Naive thymus-derived CD4-positive, alpha-beta T cell (primary cell): ENCODE data around the gene MOV10. TPM values are rescaled to one million over a fixed set of nuclear protein-coding genes. Genes with fewer than 3 reads are reported as not detected.
A peak's percentile ranks its signal among the peaks of the same experiment; 100 is the strongest.

Source experiments
- ATAC-seq: fragments of 150-1000 bp; cut with Tn5 transposase; 2 replicates; pipeline ENCODE4 v1.10.0; 2021; ENCODE audit warnings: mild to moderate bottlenecking, moderate library complexity
- CTCF ChIA-PET: fragments of 350-600 bp; sonication (Branson Sonifier 250); formaldehyde crosslinking; loops from one replicate; lab custom pipeline; 2021; ENCODE audit warnings: antibody characterized with exemption; lab: Charles Lee
- POLR2A ChIA-PET: fragments of 350-600 bp; sonication (Branson Sonifier 250); formaldehyde crosslinking; loops from one replicate; lab custom pipeline; 2021; ENCODE audit warnings: antibody characterized with exemption, inconsistent platforms; lab: Charles Lee
- DNase-seq, 9 donors: peaks; one replicate each; pipeline versions ENCODE4 v3.0.0 to v3.0.0-alpha.2; 2020 to 2022; ENCODE audit warnings: mixed read lengths in 1 of 9
- H3K27ac ChIP-seq: one replicate; pipeline ENCODE4 v1.7.0; 2013; ENCODE audit warnings: mild to moderate bottlenecking, low read depth, low read length, moderate library complexity
- H3K27me3 ChIP-seq, 2 donors: one replicate each; pipeline ENCODE4 v1.7.0; 2013; ENCODE audit warnings: low read length in 2 of 2, mild to moderate bottlenecking in 2 of 2, moderate library complexity in 2 of 2; ENCODE audit not compliant: control insufficient read depth in 2 of 2, insufficient read depth in 2 of 2
- H3K36me3 ChIP-seq, 3 experiments: 1 replicate in 2 of 3; 2 replicates in 1 of 3; pipeline ENCODE4 v1.7.0; 2013; ENCODE audit warnings: low read length in 3 of 3, mild to moderate bottlenecking in 3 of 3, moderate library complexity in 1 of 3; ENCODE audit not compliant: insufficient read depth in 3 of 3, control insufficient read depth in 2 of 3
- H3K4me1 ChIP-seq, 2 donors: one replicate each; pipeline ENCODE4 v1.7.0; 2013; ENCODE audit warnings: low read length in 2 of 2, mild to moderate bottlenecking in 2 of 2, moderate library complexity in 1 of 2; ENCODE audit not compliant: control insufficient read depth in 2 of 2, insufficient read depth in 2 of 2
- H3K4me3 ChIP-seq: 2 replicates; pipeline ENCODE4 v1.7.0; 2013; ENCODE audit warnings: mild to moderate bottlenecking, low read length
- H3K9me3 ChIP-seq, 3 experiments: 1 replicate in 2 of 3; 2 replicates in 1 of 3; pipeline ENCODE4 v1.7.0; 2013; ENCODE audit warnings: low read length in 3 of 3; ENCODE audit not compliant: control insufficient read depth in 2 of 3
- H3K27ac Mint-ChIP-seq, 9 donors: one replicate each; pipeline ENCODE4 v1.8.0; 2020 to 2022; ENCODE audit warnings: mixed read lengths in 9 of 9, mild to moderate bottlenecking in 8 of 9, moderate library complexity in 5 of 9, inconsistent platforms in 2 of 9
- H3K27me3 Mint-ChIP-seq, 5 donors: one replicate each; pipeline ENCODE4 v1.8.0; 2021 to 2022; ENCODE audit warnings: mixed read lengths in 5 of 5, mild to moderate bottlenecking in 1 of 5
- H3K36me3 Mint-ChIP-seq, 5 donors: one replicate each; pipeline ENCODE4 v1.8.0; 2020 to 2022; ENCODE audit warnings: mixed read lengths in 5 of 5, mild to moderate bottlenecking in 3 of 5, inconsistent platforms in 1 of 5
- H3K4me1 Mint-ChIP-seq, 7 donors: one replicate each; pipeline ENCODE4 v1.8.0; 2020 to 2022; ENCODE audit warnings: mixed read lengths in 7 of 7, mild to moderate bottlenecking in 3 of 7, inconsistent platforms in 1 of 7
- H3K4me3 Mint-ChIP-seq, 10 donors: one replicate each; pipeline ENCODE4 v1.8.0; 2020 to 2022; ENCODE audit warnings: mild to moderate bottlenecking in 10 of 10, mixed read lengths in 10 of 10, moderate library complexity in 6 of 10, inconsistent platforms in 2 of 10
- H3K9me3 Mint-ChIP-seq, 11 donors: one replicate each; pipeline ENCODE4 v1.8.0; 2020 to 2022; ENCODE audit warnings: mixed read lengths in 11 of 11, mild to moderate bottlenecking in 4 of 11, inconsistent platforms in 1 of 11, moderate library complexity in 1 of 11
- intact Hi-C, 2 donors: fragments of 100-400 bp; cut with micrococcal nuclease; formaldehyde crosslinking; loops; one replicate each; pipeline ENCODE4 v1.15.1; 2023
- polyA plus RNA-seq, 2 donors: library from polyadenylated mRNA; unstranded; fragments of 300-500 nt; fragmentation: Illumina TruSeq; gene quantifications; one replicate each; pipeline ENCODE4 v1.2.3, GENCODE V29; 2021
- total RNA-seq, 6 experiments: library from RNA in 5 of 6; stranded (reverse) in 5 of 6; gene quantifications; 1 replicate in 5 of 6; 2 replicates in 1 of 6; pipeline ENCODE4 v1.2.3 and lab custom pipeline; 2021 to 2026

MOV10 gene
- total and polyA plus RNA-seq, 7 experiments from 2014 or later, result 26.1 to 126 (median 87.1) TPM

DNA sequence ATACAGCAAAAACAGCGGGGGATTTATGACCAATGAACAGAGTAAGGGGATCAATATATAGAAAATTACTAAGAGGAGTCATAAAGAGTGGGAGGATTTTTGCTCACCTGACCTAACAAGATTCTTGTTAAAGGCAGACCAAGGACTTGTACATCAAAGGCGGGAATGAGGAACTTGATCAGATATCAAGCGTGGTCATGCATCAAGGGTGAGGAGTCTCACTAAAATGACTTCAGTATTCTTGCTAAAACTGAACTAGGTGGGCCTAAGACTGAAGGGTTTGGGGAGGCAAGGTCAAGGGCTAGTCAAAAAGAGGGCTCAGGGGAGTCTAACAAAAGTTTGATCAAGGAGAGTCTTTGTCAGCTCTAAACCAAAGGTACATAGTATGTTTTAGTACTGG, 2.1 kb downstream of the MOV10 start:
- ChIA-PET CTCF (interaction anchor here (0.6 to 1.8 kb wide), 2 partner anchors 39 to 141 kb away, joined by 3 to 4 read pairs; no protein-coding TSS in a partner anchor), POLR2A (interaction anchor here (1.9 to 5.6 kb wide), 2 partner anchors 39 to 59 kb away, joined by 7 to 76 read pairs; partner anchors contain the start of genes CAPZA1, PPM1J and ST7L)
- Histone ChIP-seq H3K4me3 (no peak overlapping the region), H3K36me3 (peaks cover 0 to 8% (median 2%) of the 10 kb centered on the region in 3 experiments), H3K27ac (no peak overlapping the region), H3K27me3 (no peaks in the 10 kb centered on the region), H3K4me1 (peaks cover 17 to 19% of the 10 kb centered on the region in 2 donors), H3K9me3 (no peaks in the 10 kb centered on the region)
- intact Hi-C loops, result loop anchor here (10.0 kb wide), 2 partner anchors 172 to 282 kb away; partner anchors contain the start of genes WNT2B (in 2 of the 2) and CTTNBP2NL (in 1 of the 2)
- peaks cover 0 to 37% (median 13%) of the 10 kb centered on the region in 5 donors for H3K36me3 Mint-ChIP-seq
- peaks cover 0 to 3% (median 0%) of the 10 kb centered on the region in 11 donors for H3K9me3 Mint-ChIP-seq
- H3K27me3 Mint-ChIP-seq, result no peaks in the 10 kb centered on the region
- DNase-seq (no peak), ATAC-seq (no peak)
- H3K4me3 Mint-ChIP-seq, result peak overlapping the region; percentile 83 to 99 (median 86)
- H3K27ac Mint-ChIP-seq, result peak overlapping the region in 8 of 9 donors; percentile 19 to 86 (median 60)
- H3K4me1 Mint-ChIP-seq, result peaks cover 38 to 64% (median 60%) of the 10 kb centered on the region in 7 donors

- ChIA-PET CTCF (interaction anchor here (0.8 kb wide), 2 partner anchors 27 to 43 kb away, joined by 3 read pairs; no protein-coding TSS in a partner anchor), POLR2A (no interaction called here)
- ATAC-seq, result no peak
- H3K27me3 ChIP-seq, result no peaks in the 10 kb centered on the region
- H3K9me3 Mint-ChIP-seq, result peaks cover 0 to 3% (median 0%) of the 10 kb centered on the region in 11 donors
- H3K27ac ChIP-seq, result no peak overlapping the region
- intact Hi-C loops, result loop anchor here (10.0 kb wide), 2 partner anchors 173 to 283 kb away; partner anchors contain the start of genes WNT2B (in 2 of the 2) and CTTNBP2NL (in 1 of the 2)
- peaks cover 38 to 64% (median 62%) of the 10 kb centered on the region in 7 donors for H3K4me1 Mint-ChIP-seq
- H3K27me3 Mint-ChIP-seq, result no peaks in the 10 kb centered on the region
- no peaks in the 10 kb centered on the region for H3K9me3 ChIP-seq
- H3K27ac Mint-ChIP-seq, result peak overlapping the region in 1 of 9 donors; percentile 34
- no peak overlapping the region for H3K4me3 ChIP-seq
- H3K4me3 Mint-ChIP-seq, result peak overlapping the region in 1 of 10 donors; percentile 31
- H3K4me1 ChIP-seq, result peaks cover 17 to 19% of the 10 kb centered on the region in 2 donors
- H3K36me3 ChIP-seq, result peaks cover 0 to 8% (median 0%) of the 10 kb centered on the region in 3 experiments
- DNase-seq, result no peak
- peaks cover 0 to 38% (median 17%) of the 10 kb centered on the region in 5 donors for H3K36me3 Mint-ChIP-seq
Measured at GRCh38 chr1:112677501-112677900, 3.0 kb downstream of the MOV10 start.

- no peak overlapping the region for H3K4me3 Mint-ChIP-seq
- ChIA-PET POLR2A (interaction anchor here (0.5 kb wide), 1 partner anchor 18 kb away, joined by 3 read pairs; no protein-coding TSS in a partner anchor), CTCF (no interaction called here)
- Histone ChIP-seq H3K4me3 (no peak overlapping the region), H3K36me3 (peaks cover 0 to 8% (median 0%) of the 10 kb centered on the region in 3 experiments), H3K27ac (no peak overlapping the region), H3K27me3 (no peaks in the 10 kb centered on the region), H3K9me3 (no peaks in the 10 kb centered on the region), H3K4me1 (peaks cover 16 to 17% of the 10 kb centered on the region in 2 donors)
- H3K9me3 Mint-ChIP-seq, result peaks cover 0 to 3% (median 0%) of the 10 kb centered on the region in 11 donors
- DNase-seq (no peak), ATAC-seq (no peak)
- H3K4me1 Mint-ChIP-seq, result peaks cover 32 to 56% (median 52%) of the 10 kb centered on the region in 7 donors
- no peaks in the 10 kb centered on the region for H3K27me3 Mint-ChIP-seq
- intact Hi-C loops, result loop anchor here (10.0 kb wide), 2 partner anchors 174 to 284 kb away; partner anchors contain the start of genes WNT2B (in 2 of the 2) and CTTNBP2NL (in 1 of the 2)
- peaks cover 0 to 39% (median 18%) of the 10 kb centered on the region in 5 donors for H3K36me3 Mint-ChIP-seq
- peak overlapping the region in 3 of 9 donors; percentile 8 to 63 (median 14) for H3K27ac Mint-ChIP-seq
Measured at GRCh38 chr1:112678605-112679004, 4.1 kb downstream of the MOV10 start.

DNA sequence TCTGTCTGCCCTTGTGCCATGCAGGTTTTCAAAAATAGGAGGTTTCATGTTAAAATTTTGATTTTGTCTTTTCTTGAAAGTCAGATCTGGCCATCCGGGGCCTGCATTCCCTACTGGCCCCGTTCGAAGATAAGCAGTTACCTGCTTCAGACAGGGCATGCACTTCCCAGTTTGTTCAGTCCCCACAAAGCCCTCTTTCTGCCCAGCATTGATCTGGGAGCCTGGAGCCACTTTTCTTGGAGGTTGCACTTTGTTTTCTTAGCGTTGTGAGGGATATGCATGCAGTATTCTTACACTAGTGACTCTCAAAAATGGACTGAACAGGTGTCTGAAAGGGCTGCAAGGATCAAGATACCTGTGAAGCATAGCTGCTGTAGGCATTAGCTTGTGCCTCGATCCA, 11.5 kb downstream of the MOV10 start:
- CTCF ChIA-PET, result interaction anchor here (0.6 kb wide), 1 partner anchor 1573 kb away, joined by 3 read pairs; no protein-coding TSS in a partner anchor
- Histone ChIP-seq H3K4me3 (no peak overlapping the region), H3K27ac (no peak overlapping the region), H3K36me3 (peaks cover 0 to 37% (median 5%) of the 10 kb centered on the region in 3 experiments), H3K9me3 (no peaks in the 10 kb centered on the region), H3K4me1 (no peaks in the 10 kb centered on the region), H3K27me3 (no peaks in the 10 kb centered on the region)
- Mint-ChIP-seq H3K4me1 (peaks cover 4 to 14% (median 10%) of the 10 kb centered on the region in 7 donors), H3K9me3 (no peaks in the 10 kb centered on the region), H3K36me3 (peaks cover 0 to 17% (median 10%) of the 10 kb centered on the region in 5 donors), H3K27me3 (no peaks in the 10 kb centered on the region), H3K27ac (no peak overlapping the region), H3K4me3 (no peak overlapping the region)
- POLR2A ChIA-PET, result interaction anchor here (1.3 kb wide), 1 partner anchor 12 kb away, joined by 4 read pairs; no protein-coding TSS in a partner anchor
- intact Hi-C loops, result no loop called here
- ATAC-seq (no peak), DNase-seq (no peak)

DNA sequence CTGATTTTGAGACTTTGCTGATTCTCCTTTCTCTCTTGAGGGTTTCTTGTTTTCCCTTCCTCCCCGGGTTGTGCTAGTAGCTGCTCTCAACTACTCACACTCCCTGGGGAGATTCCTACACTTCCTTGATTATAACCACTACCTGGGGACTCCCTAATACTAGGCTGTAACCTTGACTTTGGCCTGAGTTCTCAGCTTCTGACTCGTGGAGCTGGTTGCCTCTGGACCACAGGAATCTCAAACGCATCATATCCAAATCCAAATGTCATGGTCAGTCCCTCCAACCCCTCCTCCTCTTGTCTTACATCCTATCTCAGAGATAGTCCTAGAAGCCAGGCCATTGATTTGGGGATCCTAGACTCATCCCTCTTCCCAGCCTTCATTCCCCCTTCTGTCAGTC, 12.0 kb downstream of the MOV10 start:
- H3K4me1 Mint-ChIP-seq, result peaks cover 4 to 14% (median 10%) of the 10 kb centered on the region in 7 donors
- ATAC-seq (no peak), DNase-seq (no peak)
- ChIA-PET CTCF (no interaction called here), POLR2A (interaction anchor here (1.3 kb wide), 1 partner anchor 13 kb away, joined by 4 read pairs; no protein-coding TSS in a partner anchor)
- H3K4me3 Mint-ChIP-seq, result no peak overlapping the region
- H3K27ac ChIP-seq, result no peak overlapping the region
- H3K27me3 ChIP-seq, result no peaks in the 10 kb centered on the region
- H3K27me3 Mint-ChIP-seq, result no peaks in the 10 kb centered on the region
- intact Hi-C loops, result no loop called here
- H3K4me3 ChIP-seq, result no peak overlapping the region
- no peaks in the 10 kb centered on the region for H3K4me1 ChIP-seq
- H3K36me3 ChIP-seq, result peaks cover 0 to 42% (median 5%) of the 10 kb centered on the region in 3 experiments
- no peaks in the 10 kb centered on the region for H3K9me3 Mint-ChIP-seq
- peak overlapping the region in 2 of 9 donors; percentile 12 to 14 for H3K27ac Mint-ChIP-seq
- H3K9me3 ChIP-seq, result no peaks in the 10 kb centered on the region
- peaks cover 0 to 17% (median 10%) of the 10 kb centered on the region in 5 donors for H3K36me3 Mint-ChIP-seq

DNA sequence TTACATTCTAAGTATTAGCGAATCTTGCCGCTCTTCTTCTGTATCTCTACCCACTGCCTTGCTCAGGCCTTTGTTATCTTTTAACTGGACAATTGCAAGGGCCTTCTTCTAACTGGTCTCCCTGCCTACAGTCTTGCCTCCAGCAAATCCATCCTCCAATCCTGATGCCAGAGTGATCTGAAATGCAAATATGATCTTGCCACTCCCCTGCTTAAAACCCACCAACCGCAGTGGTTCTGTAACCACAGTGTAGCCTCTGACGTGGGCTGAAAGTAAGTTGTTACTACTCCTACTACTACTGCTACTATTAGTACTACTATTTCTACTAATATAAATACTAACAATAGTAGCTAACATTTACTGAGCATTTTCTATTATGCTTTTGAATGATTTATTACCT, 12.4 kb downstream of the MOV10 start:
- no peak overlapping the region for H3K4me3 Mint-ChIP-seq
- Histone ChIP-seq H3K9me3 (no peaks in the 10 kb centered on the region), H3K36me3 (peaks cover 0 to 46% (median 5%) of the 10 kb centered on the region in 3 experiments), H3K4me3 (no peak overlapping the region), H3K4me1 (no peaks in the 10 kb centered on the region), H3K27me3 (no peaks in the 10 kb centered on the region), H3K27ac (no peak overlapping the region)
- H3K36me3 Mint-ChIP-seq, result peaks cover 3 to 20% (median 10%) of the 10 kb centered on the region in 5 donors
- H3K9me3 Mint-ChIP-seq, result no peaks in the 10 kb centered on the region
- CTCF ChIA-PET, result no interaction called here
- intact Hi-C loops, result no loop called here
- no peaks in the 10 kb centered on the region for H3K27me3 Mint-ChIP-seq
- POLR2A ChIA-PET, result interaction anchor here (1.3 kb wide), 1 partner anchor 13 kb away, joined by 4 read pairs; no protein-coding TSS in a partner anchor
- peak overlapping the region in 2 of 9 donors; percentile 12 to 14 for H3K27ac Mint-ChIP-seq
- peaks cover 4 to 14% (median 10%) of the 10 kb centered on the region in 7 donors for H3K4me1 Mint-ChIP-seq
- ATAC-seq, result no peak
- no peak for DNase-seq
